Colonic mucosa (tissue), 4 donors: ENCODE measurements around the gene DNAJB8. TPM values are rescaled to one million over a fixed set of nuclear protein-coding genes. Genes with fewer than 3 reads are reported as not detected.

Experiments used
- DNase-seq: peaks from one replicate; pipeline ENCODE4 v3.0.0-alpha.2; 2020
- H3K27ac ChIP-seq: fragments of 200-600 bp; one replicate; pipeline ENCODE4 v1.8.0; 2021
- H3K27me3 ChIP-seq: fragments of 200-600 bp; one replicate; pipeline ENCODE4 v1.8.0; 2021
- H3K36me3 ChIP-seq: fragments of 200-600 bp; one replicate; pipeline ENCODE4 v1.8.0; 2021
- H3K4me1 ChIP-seq: fragments of 200-600 bp; one replicate; pipeline ENCODE4 v1.8.0; 2021; ENCODE audit warnings: mild to moderate bottlenecking
- H3K4me3 ChIP-seq: fragments of 200-600 bp; one replicate; pipeline ENCODE4 v1.8.0; 2021
- H3K9ac ChIP-seq, 2 donors: one replicate each; pipeline ENCODE4 v1.7.0; 2013; ENCODE audit warnings: control low read depth in 2 of 2, low read depth in 2 of 2, low read length in 2 of 2
- H3K9me3 ChIP-seq: fragments of 200-600 bp; one replicate; pipeline ENCODE4 v1.8.0; 2021
- CTCF ChIP-seq: fragments of 200-600 bp; IDR thresholded peaks from one replicate; pipeline ENCODE4 v1.8.0; 2022; ENCODE audit warnings: antibody characterized with exemption, mild to moderate bottlenecking
- intact Hi-C: fragments of 100-400 bp; cut with DNase I; formaldehyde crosslinking; loops from one replicate; pipeline ENCODE4 v1.14.1; 2022
- total RNA-seq, 2 donors: library from RNA; stranded (reverse); fragmentation: NEBNext Ultra II Directional in 1 of 2; extraction: Animal tissue kit (Norgen Biotek cat#: 25700) in 1 of 2; gene quantifications; one replicate each; pipeline ENCODE4 v1.2.1, GENCODE V29; 2021
- donor health status: healthy.
- donor health status: DM: no; HTN: no; CAD: no.
- donor health status: DM: no; HTN: no; CAD: no.

Gene DNAJB8
- total RNA-seq, 2 donors from 2014 or later = not detected

GRCh38 chr3:128421439-128421836, 45.3 kb downstream of the DNAJB8 start:
- no peaks in the 10 kb centered on the region for H3K9me3 ChIP-seq
- H3K4me3 ChIP-seq = no peak overlapping the region
- no peak for DNase-seq
- no peak overlapping the region for H3K27ac ChIP-seq
- intact Hi-C loops = loop anchor here (5.0 kb wide), 1 partner anchor 76 kb away; no protein-coding TSS in a partner anchor
- H3K27me3 ChIP-seq = no peaks in the 10 kb centered on the region
- H3K36me3 ChIP-seq = no peaks in the 10 kb centered on the region
- no peaks in the 10 kb centered on the region for H3K4me1 ChIP-seq
- H3K9ac ChIP-seq = no peak overlapping the region
- TF ChIP-seq CTCF = no peak

- intact Hi-C loops = loop anchor here (5.0 kb wide), 1 partner anchor 76 kb away; no protein-coding TSS in a partner anchor
- Histone ChIP-seq H3K27me3 (no peaks in the 10 kb centered on the region), H3K9me3 (no peaks in the 10 kb centered on the region), H3K4me1 (no peaks in the 10 kb centered on the region), H3K9ac (no peak overlapping the region), H3K27ac (no peak overlapping the region), H3K4me3 (no peak overlapping the region), H3K36me3 (no peaks in the 10 kb centered on the region)
- no peak for DNase-seq
- TF ChIP-seq CTCF = no peak
These were observed 45.8 kb downstream of the DNAJB8 start for GRCh38 chr3:128420720-128421438.

- no peak for TF ChIP-seq CTCF
- H3K27me3 ChIP-seq = no peaks in the 10 kb centered on the region
- no peaks in the 10 kb centered on the region for H3K9me3 ChIP-seq
- H3K4me3 ChIP-seq = no peak overlapping the region
- no peak overlapping the region for H3K9ac ChIP-seq
- no peaks in the 10 kb centered on the region for H3K36me3 ChIP-seq
- H3K27ac ChIP-seq = no peak overlapping the region
- no peak for DNase-seq
- intact Hi-C loops = loop anchor here (5.0 kb wide), 1 partner anchor 77 kb away; no protein-coding TSS in a partner anchor
- no peaks in the 10 kb centered on the region for H3K4me1 ChIP-seq
These were observed 46.4 kb downstream of the DNAJB8 start for GRCh38 chr3:128420289-128420688.

GRCh38 chr3:128419311-128419710, 47.4 kb downstream of the DNAJB8 start:
- no peak for TF ChIP-seq CTCF
- H3K9ac ChIP-seq = no peak overlapping the region
- no peak overlapping the region for H3K27ac ChIP-seq
- H3K27me3 ChIP-seq = no peaks in the 10 kb centered on the region
- intact Hi-C loops = no loop called here
- no peaks in the 10 kb centered on the region for H3K36me3 ChIP-seq
- H3K4me1 ChIP-seq = no peaks in the 10 kb centered on the region
- H3K9me3 ChIP-seq = no peaks in the 10 kb centered on the region
- H3K4me3 ChIP-seq = no peak overlapping the region
- DNase-seq = no peak

- intact Hi-C loops = no loop called here
- DNase-seq = no peak
These were observed 47.8 kb downstream of the DNAJB8 start for GRCh38 chr3:128418900-128419299.

More at GRCh38 chr3:128418900-128419299, 47.8 kb downstream of the DNAJB8 start:
- H3K27me3 ChIP-seq = no peaks in the 10 kb centered on the region
- H3K36me3 ChIP-seq = no peaks in the 10 kb centered on the region
- no peak for TF ChIP-seq CTCF
- H3K4me1 ChIP-seq = no peaks in the 10 kb centered on the region
- no peak overlapping the region for H3K9ac ChIP-seq
- H3K9me3 ChIP-seq = no peaks in the 10 kb centered on the region
- no peak overlapping the region for H3K4me3 ChIP-seq
- no peak overlapping the region for H3K27ac ChIP-seq
